GM19397 (cell line): ENCODE data around the gene SLC26A11.
"Not testable (repeated sequence)": the region's sequence is repeated elsewhere in the genome, so short reads cannot be mapped to it uniquely, and the experiment has no call there.

ENCODE experiments used
- ATAC-seq: cut with Tn5 transposase; IDR thresholded peaks from one replicate; pipeline ENCODE4 v1.9.1; 2021; ENCODE audit warnings: mild to moderate bottlenecking, moderate library complexity; ENCODE audit not compliant: unreplicated experiment

Gene SLC26A11

GRCh38 chr17:80260791-80261158 is 40.5 kb downstream of the SLC26A11 start, which contains the start of gene RNF213:
Gene RNF213, plus strand, starts transcription at chr17:80260852. Its CDS starts 2,830 bp downstream, at chr17:80263682.
- peak; percentile 27 for ATAC-seq

- ATAC-seq, result no peak
These were observed 41.1 kb downstream of the SLC26A11 start for GRCh38 chr17:80261159-80261894.

- ATAC-seq, result no peak
These were observed 41.7 kb downstream of the SLC26A11 start for GRCh38 chr17:80261895-80262279.

- no peak for ATAC-seq
These were observed 42.1 kb downstream of the SLC26A11 start for GRCh38 chr17:80262291-80262690.

- no peak for ATAC-seq
These were observed 42.6 kb downstream of the SLC26A11 start for GRCh38 chr17:80262775-80263244.

GRCh38 chr17:80263253-80264204 is 43.3 kb downstream of the SLC26A11 start:
- ATAC-seq, result peak; percentile 40

- no peak for ATAC-seq
These were observed 44.2 kb downstream of the SLC26A11 start for GRCh38 chr17:80264205-80265075.

GRCh38 chr17:80265205-80266068 is 45.2 kb downstream of the SLC26A11 start:
- no peak for ATAC-seq

- ATAC-seq, result no peak
These were observed 47.2 kb downstream of the SLC26A11 start for GRCh38 chr17:80267391-80267790.

- ATAC-seq, result no peak
These were observed 48.2 kb downstream of the SLC26A11 start for GRCh38 chr17:80268427-80268826.

- no peak for ATAC-seq
These were observed 49.2 kb downstream of the SLC26A11 start for GRCh38 chr17:80269405-80269807.

- no peak for ATAC-seq
These were observed 49.9 kb downstream of the SLC26A11 start for GRCh38 chr17:80270104-80270503.

- ATAC-seq, result no peak
These were observed 50.6 kb downstream of the SLC26A11 start for GRCh38 chr17:80270836-80271235.

- no peak for ATAC-seq
These were observed 52.1 kb downstream of the SLC26A11 start for GRCh38 chr17:80272366-80272765.

- no peak for ATAC-seq
These were observed 54.1 kb downstream of the SLC26A11 start for GRCh38 chr17:80274331-80274730.

- no peak for ATAC-seq
These were observed 54.7 kb downstream of the SLC26A11 start for GRCh38 chr17:80274871-80275449.

GRCh38 chr17:80275857-80276256 is 55.6 kb downstream of the SLC26A11 start:
- not testable (repeated sequence) for ATAC-seq

- ATAC-seq, result no peak
These were observed 57.8 kb downstream of the SLC26A11 start for GRCh38 chr17:80277751-80278671.
